Measurements from ENCODE around the gene B3GNT3. TPM values are rescaled to one million over a fixed set of nuclear protein-coding genes. Genes with fewer than 3 reads are reported as not detected.

The B3GNT3 gene
- total RNA-seq, 4 donors from 2014 or later = 0.33 to 0.84 (median 0.62) TPM

DNA sequence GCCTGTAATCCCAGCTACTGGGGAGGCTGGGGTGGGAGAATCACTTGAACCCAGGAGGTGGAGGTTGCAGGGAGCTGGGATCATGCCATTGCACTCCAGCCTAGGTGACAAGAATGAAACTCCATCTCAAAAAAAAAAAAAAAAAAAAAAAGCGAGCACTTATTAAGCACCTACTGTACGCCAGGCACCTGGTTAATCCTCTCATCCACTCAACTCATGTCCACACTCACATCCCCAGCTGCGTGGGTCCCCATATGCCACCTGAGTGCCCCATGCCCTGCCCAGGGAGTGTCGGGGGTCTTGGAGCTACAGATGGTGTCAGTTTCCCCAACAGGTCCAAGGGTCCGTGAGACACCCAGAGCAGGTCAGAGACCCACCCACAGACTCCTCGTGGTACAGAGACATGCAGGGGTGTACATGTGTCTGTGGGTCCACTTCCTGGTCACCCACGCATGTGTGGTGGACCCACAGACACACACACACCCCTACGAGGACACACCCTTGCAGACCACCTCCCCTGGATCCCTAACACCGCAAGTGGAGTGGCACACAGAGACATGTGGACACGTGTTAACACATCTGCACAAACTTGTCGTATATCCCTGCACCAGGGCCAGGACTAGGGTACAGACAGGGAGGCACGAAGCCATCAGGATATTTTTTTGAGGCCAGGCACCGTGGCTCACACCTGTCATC lies 22.9 kb downstream of the B3GNT3 start:
- WGBS = 85% methylated on average over 12 of the region's 13 CpGs
- TF ChIP-seq POLR2AphosphoS5 (IDR thresholded peaks at IDR 0.05) (no peak), EP300 (IDR thresholded peaks at IDR 0.05) (no peak), POLR2A (IDR thresholded peaks at IDR 0.05; ENCODE audit: low read depth) (no peak)
- TF ChIP-seq, protein P1, sequence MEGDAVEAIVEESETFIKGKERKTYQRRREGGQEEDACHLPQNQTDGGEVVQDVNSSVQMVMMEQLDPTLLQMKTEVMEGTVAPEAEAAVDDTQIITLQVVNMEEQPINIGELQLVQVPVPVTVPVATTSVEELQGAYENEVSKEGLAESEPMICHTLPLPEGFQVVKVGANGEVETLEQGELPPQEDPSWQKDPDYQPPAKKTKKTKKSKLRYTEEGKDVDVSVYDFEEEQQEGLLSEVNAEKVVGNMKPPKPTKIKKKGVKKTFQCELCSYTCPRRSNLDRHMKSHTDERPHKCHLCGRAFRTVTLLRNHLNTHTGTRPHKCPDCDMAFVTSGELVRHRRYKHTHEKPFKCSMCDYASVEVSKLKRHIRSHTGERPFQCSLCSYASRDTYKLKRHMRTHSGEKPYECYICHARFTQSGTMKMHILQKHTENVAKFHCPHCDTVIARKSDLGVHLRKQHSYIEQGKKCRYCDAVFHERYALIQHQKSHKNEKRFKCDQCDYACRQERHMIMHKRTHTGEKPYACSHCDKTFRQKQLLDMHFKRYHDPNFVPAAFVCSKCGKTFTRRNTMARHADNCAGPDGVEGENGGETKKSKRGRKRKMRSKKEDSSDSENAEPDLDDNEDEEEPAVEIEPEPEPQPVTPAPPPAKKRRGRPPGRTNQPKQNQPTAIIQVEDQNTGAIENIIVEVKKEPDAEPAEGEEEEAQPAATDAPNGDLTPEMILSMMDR (IDR thresholded peaks at IDR 0.05) = no peak
- peaks cover 0 to 53% (median 0%) of the 10 kb centered on the region in 4 donors for H3K27me3 ChIP-seq
- no peaks in the 10 kb centered on the region for H3K4me1 ChIP-seq
- no peak overlapping the region for H3K27ac ChIP-seq (replicated peaks in 1 of 4)
- H3K4me3 ChIP-seq = no peak overlapping the region
- H3K36me3 ChIP-seq = no peaks in the 10 kb centered on the region
- DNase-seq (ENCODE audit: extremely low spot score) = no peak
- no peaks in the 10 kb centered on the region for H3K9me3 ChIP-seq
- intact Hi-C loops (cut with DNase I) = no loop called here

DNA sequence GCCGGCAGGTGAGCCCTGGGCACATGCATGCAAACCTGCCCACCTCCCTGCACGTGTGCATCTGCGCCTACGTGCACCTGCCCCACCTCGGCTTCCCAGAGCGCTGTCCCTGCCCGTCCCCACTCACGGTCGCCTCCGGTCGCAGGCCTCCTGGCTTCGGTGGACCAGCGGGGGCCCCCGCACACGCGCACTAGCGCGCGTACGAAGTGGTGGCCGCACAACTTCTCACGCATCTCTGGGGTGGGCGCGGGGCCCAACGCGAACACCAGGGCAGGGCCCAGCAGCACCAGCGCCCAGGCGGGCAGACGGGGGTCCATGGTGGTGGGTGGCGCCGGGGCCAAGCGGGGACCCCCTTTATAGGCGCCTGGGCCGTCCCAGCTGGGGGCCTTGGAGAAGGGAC lies 26.3 kb downstream of the B3GNT3 start, which contains the start of gene INSL3:
Gene INSL3 (minus strand): TSS at position 330 of the 400 bp plus-strand sequence. CDS start 13 bp downstream, at position 317.
- intact Hi-C loops (cut with DNase I) = no loop called here
- Histone ChIP-seq H3K4me3 (no peak within 1 kb of the TSS), H3K9me3 (no peaks in the 10 kb centered on the region), H3K27me3 (peaks cover 0 to 52% (median 0%) of the 10 kb centered on the region in 4 donors), H3K4me1 (no peaks in the 10 kb centered on the region), H3K27ac (replicated peaks in 1 of 4) (no peak within 1 kb of the TSS), H3K36me3 (no peaks in the 10 kb centered on the region)
- TF ChIP-seq EP300 (IDR thresholded peaks at IDR 0.05) (no peak), POLR2AphosphoS5 (IDR thresholded peaks at IDR 0.05) (no peak), POLR2A (IDR thresholded peaks at IDR 0.05; ENCODE audit: low read depth) (no peak)
- TF ChIP-seq, protein P1 (IDR thresholded peaks at IDR 0.05) = no peak
- no peak for DNase-seq (ENCODE audit: extremely low spot score)
- 75% methylated on average over 29 of the region's 34 CpGs for WGBS

DNA sequence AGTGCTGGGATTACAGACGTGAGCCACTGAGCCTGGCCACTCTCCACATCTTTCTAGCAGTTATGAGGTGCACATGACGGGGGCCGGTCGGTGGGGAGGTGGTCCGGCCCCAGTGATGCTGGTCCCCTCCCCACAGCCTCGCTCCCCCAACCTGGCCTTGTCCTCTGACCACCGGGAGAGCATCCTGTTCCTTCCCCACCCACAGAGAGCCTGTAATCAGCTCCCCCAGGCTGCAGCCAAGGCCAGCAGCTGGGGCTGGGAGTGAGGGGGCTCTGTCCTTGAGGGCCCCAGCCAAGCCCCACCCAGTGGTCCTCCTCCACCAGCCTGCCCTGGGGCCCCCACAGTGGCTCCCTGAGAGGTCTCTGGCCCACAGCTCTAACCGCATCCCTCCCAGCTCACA lies 29.4 kb downstream of the B3GNT3 start:
- H3K36me3 ChIP-seq = no peaks in the 10 kb centered on the region
- no peak overlapping the region for H3K4me3 ChIP-seq
- no peak for DNase-seq (ENCODE audit: extremely low spot score)
- TF ChIP-seq POLR2A (IDR thresholded peaks at IDR 0.05; ENCODE audit: low read depth) = no peak
- TF ChIP-seq, protein P1 (IDR thresholded peaks at IDR 0.05) = no peak
- TF ChIP-seq POLR2AphosphoS5 (IDR thresholded peaks at IDR 0.05) = no peak
- no peak for TF ChIP-seq EP300 (IDR thresholded peaks at IDR 0.05)
- no peaks in the 10 kb centered on the region for H3K9me3 ChIP-seq
- H3K27me3 ChIP-seq = peaks cover 0 to 74% (median 0%) of the 10 kb centered on the region in 4 donors
- no peaks in the 10 kb centered on the region for H3K4me1 ChIP-seq
- WGBS = 68% methylated on average over 7 of the region's 8 CpGs
- H3K27ac ChIP-seq (replicated peaks in 1 of 4) = no peak overlapping the region
- intact Hi-C loops (cut with DNase I) = no loop called here

DNA sequence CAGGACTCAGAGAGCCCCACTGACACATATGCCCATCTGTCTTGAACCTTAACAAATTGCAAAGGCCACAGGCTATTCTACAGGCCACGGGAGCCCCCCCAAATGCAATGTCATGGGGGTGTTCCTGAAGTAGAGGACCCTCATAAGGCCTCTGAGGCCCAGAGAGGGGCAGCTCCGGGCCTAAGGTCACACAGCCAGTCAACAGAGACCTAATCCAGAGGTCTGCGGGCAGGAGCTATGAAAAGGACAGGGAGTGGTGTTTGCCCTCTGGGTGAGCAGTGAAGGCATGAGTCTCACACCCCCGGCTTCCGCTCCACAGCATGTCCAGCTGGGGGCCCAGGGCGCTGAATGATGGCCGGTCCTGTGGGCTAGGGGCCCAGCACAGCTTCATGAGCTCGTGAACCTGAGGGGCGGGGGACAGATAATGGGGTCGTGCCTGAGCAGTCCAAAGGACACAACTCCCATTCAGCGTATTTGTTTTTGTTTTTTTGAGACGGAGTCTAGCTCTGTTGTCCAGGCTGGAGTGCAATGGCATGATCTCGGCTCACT lies 31.6 kb downstream of the B3GNT3 start:
- intact Hi-C loops (cut with DNase I) = no loop called here
- H3K27me3 ChIP-seq = peaks cover 0 to 90% (median 14%) of the 10 kb centered on the region in 4 donors
- no peak overlapping the region for H3K4me3 ChIP-seq
- no peak overlapping the region for H3K27ac ChIP-seq (replicated peaks in 1 of 4)
- TF ChIP-seq POLR2AphosphoS5 (IDR thresholded peaks at IDR 0.05) (no peak), POLR2A (IDR thresholded peaks at IDR 0.05; ENCODE audit: low read depth) (no peak), EP300 (IDR thresholded peaks at IDR 0.05) (no peak)
- TF ChIP-seq, protein P1 (IDR thresholded peaks at IDR 0.05) = no peak
- no peak for DNase-seq (ENCODE audit: extremely low spot score)
- WGBS = 88% methylated on average over 11 of the region's 13 CpGs
- peaks cover 0 to 19% (median 19%) of the 10 kb centered on the region in 4 donors for H3K4me1 ChIP-seq
- peaks cover 0 to 6% (median 0%) of the 10 kb centered on the region in 4 donors for H3K36me3 ChIP-seq
- H3K9me3 ChIP-seq = no peaks in the 10 kb centered on the region

All from esophagus muscularis mucosa (tissue), 4 donors.